Thyroid gland (tissue), 4 donors: ENCODE measurements around the gene PDZD2.

ENCODE experiments used
- POLR2A ChIP-seq, 2 donors: fragments of 450-650 bp; IDR thresholded peaks; one replicate each; pipeline ENCODE4 v1.6.1; 2017; ENCODE audit warnings: antibody characterized with exemption in 2 of 2, mild to moderate bottlenecking in 2 of 2, moderate library complexity in 1 of 2
- TF ChIP-seq, protein P1 (sequence below), 6 experiments: fragments of 200-600 bp in 3 of 6; fragments of 450-650 bp in 3 of 6; sonication (generic) in 3 of 6; IDR thresholded peaks; one replicate each; pipeline ENCODE4 v1.5.1; 2016 to 2019; ENCODE audit warnings: antibody characterized with exemption in 6 of 6, mild to moderate bottlenecking in 2 of 6, inconsistent platforms in 1 of 6, moderate library complexity in 1 of 6

GRCh38 chr5:31706186-31706585, 67.3 kb downstream of the PDZD2 start:
- TF ChIP-seq, protein P1, sequence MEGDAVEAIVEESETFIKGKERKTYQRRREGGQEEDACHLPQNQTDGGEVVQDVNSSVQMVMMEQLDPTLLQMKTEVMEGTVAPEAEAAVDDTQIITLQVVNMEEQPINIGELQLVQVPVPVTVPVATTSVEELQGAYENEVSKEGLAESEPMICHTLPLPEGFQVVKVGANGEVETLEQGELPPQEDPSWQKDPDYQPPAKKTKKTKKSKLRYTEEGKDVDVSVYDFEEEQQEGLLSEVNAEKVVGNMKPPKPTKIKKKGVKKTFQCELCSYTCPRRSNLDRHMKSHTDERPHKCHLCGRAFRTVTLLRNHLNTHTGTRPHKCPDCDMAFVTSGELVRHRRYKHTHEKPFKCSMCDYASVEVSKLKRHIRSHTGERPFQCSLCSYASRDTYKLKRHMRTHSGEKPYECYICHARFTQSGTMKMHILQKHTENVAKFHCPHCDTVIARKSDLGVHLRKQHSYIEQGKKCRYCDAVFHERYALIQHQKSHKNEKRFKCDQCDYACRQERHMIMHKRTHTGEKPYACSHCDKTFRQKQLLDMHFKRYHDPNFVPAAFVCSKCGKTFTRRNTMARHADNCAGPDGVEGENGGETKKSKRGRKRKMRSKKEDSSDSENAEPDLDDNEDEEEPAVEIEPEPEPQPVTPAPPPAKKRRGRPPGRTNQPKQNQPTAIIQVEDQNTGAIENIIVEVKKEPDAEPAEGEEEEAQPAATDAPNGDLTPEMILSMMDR (IDR thresholded peaks at IDR 0.05), result no peak
- no peak for TF ChIP-seq POLR2A (IDR thresholded peaks at IDR 0.05)
